ENCODE measurements around the gene WDR59.

WDR59 gene

GRCh38 chr16:74874912-74875546 is 109.9 kb downstream of the WDR59 start:
- Histone ChIP-seq H3K79me2 (ENCODE audit: insufficient read depth, low read length) (no peaks in the 10 kb centered on the region), H3K9me3 (ENCODE audit: insufficient read depth, low read depth, low read length) (no peaks in the 10 kb centered on the region), H3K9ac (ENCODE audit: low read depth, low read length, poor library complexity, severe bottlenecking) (no peak overlapping the region), H3K27me3 (ENCODE audit: insufficient read depth, low read length, poor library complexity, severe bottlenecking) (no peaks in the 10 kb centered on the region), H3K4me2 (ENCODE audit: low read depth, low read length, poor library complexity, severe bottlenecking) (no peak overlapping the region), H3K4me1 (ENCODE audit: insufficient read depth, low read length, poor library complexity, severe bottlenecking) (no peaks in the 10 kb centered on the region), H3F3A (ENCODE audit: low read depth) (no peaks in the 10 kb centered on the region), H3K4me3 (ENCODE audit: low read length, poor library complexity, severe bottlenecking) (no peak overlapping the region), H2AFZ (ENCODE audit: low read length) (no peak overlapping the region), H3K36me3 (ENCODE audit: insufficient read depth, low read length) (peaks cover 14% of the 10 kb centered on the region; the same call in 1 of the 2 replicates), H4K20me1 (ENCODE audit: insufficient read depth, low read length, poor library complexity, severe bottlenecking) (no peaks in the 10 kb centered on the region), H3K9me2 (replicated peaks; ENCODE audit: low read depth, low read length) (no peaks in the 10 kb centered on the region)
- no peak for TF ChIP-seq EZH2phosphoT487 (IDR thresholded peaks at IDR 0.05; ENCODE audit: borderline replicate concordance)

- TF ChIP-seq EZH2phosphoT487 (IDR thresholded peaks at IDR 0.05; ENCODE audit: borderline replicate concordance), result no peak
- H3K4me3 ChIP-seq (ENCODE audit: low read length, poor library complexity, severe bottlenecking), result no peak overlapping the region
- H3K79me2 ChIP-seq (ENCODE audit: insufficient read depth, low read length), result no peaks in the 10 kb centered on the region
- no peak overlapping the region for H2AFZ ChIP-seq (ENCODE audit: low read length)
- no peak overlapping the region for H3K9ac ChIP-seq (ENCODE audit: low read depth, low read length, poor library complexity, severe bottlenecking)
- no peaks in the 10 kb centered on the region for H3K4me1 ChIP-seq (ENCODE audit: insufficient read depth, low read length, poor library complexity, severe bottlenecking)
- no peaks in the 10 kb centered on the region for H3K27me3 ChIP-seq (ENCODE audit: insufficient read depth, low read length, poor library complexity, severe bottlenecking)
- H3K4me2 ChIP-seq (ENCODE audit: low read depth, low read length, poor library complexity, severe bottlenecking), result no peak overlapping the region
- no peaks in the 10 kb centered on the region for H3K9me3 ChIP-seq (ENCODE audit: insufficient read depth, low read depth, low read length)
- H3K9me2 ChIP-seq (replicated peaks; ENCODE audit: low read depth, low read length), result no peaks in the 10 kb centered on the region
- H3K36me3 ChIP-seq (ENCODE audit: insufficient read depth, low read length), result peaks cover 14% of the 10 kb centered on the region; the same call in 1 of the 2 replicates
- H3F3A ChIP-seq (ENCODE audit: low read depth), result no peaks in the 10 kb centered on the region
- H4K20me1 ChIP-seq (ENCODE audit: insufficient read depth, low read length, poor library complexity, severe bottlenecking), result no peaks in the 10 kb centered on the region
These were observed 110.8 kb downstream of the WDR59 start for GRCh38 chr16:74874123-74874522.

GRCh38 chr16:74872302-74872701 is 112.6 kb downstream of the WDR59 start:
- Histone ChIP-seq H3K36me3 (ENCODE audit: insufficient read depth, low read length) (peaks cover 14% of the 10 kb centered on the region; the same call in 1 of the 2 replicates), H3K9me2 (replicated peaks; ENCODE audit: low read depth, low read length) (no peaks in the 10 kb centered on the region), H3F3A (ENCODE audit: low read depth) (no peaks in the 10 kb centered on the region), H3K27me3 (ENCODE audit: insufficient read depth, low read length, poor library complexity, severe bottlenecking) (no peaks in the 10 kb centered on the region), H4K20me1 (ENCODE audit: insufficient read depth, low read length, poor library complexity, severe bottlenecking) (no peaks in the 10 kb centered on the region), H3K9me3 (ENCODE audit: insufficient read depth, low read depth, low read length) (no peaks in the 10 kb centered on the region), H2AFZ (ENCODE audit: low read length) (no peak overlapping the region), H3K4me2 (ENCODE audit: low read depth, low read length, poor library complexity, severe bottlenecking) (no peak overlapping the region), H3K9ac (ENCODE audit: low read depth, low read length, poor library complexity, severe bottlenecking) (no peak overlapping the region), H3K4me1 (ENCODE audit: insufficient read depth, low read length, poor library complexity, severe bottlenecking) (peaks cover 8% of the 10 kb centered on the region), H3K4me3 (ENCODE audit: low read length, poor library complexity, severe bottlenecking) (no peak overlapping the region), H3K79me2 (ENCODE audit: insufficient read depth, low read length) (no peaks in the 10 kb centered on the region)
- TF ChIP-seq EZH2phosphoT487 (IDR thresholded peaks at IDR 0.05; ENCODE audit: borderline replicate concordance) (no peak), CTCF (conservative IDR thresholded peaks at IDR 0.05; ENCODE audit: low read length) (no peak)

- Histone ChIP-seq H3K9me3 (ENCODE audit: insufficient read depth, low read depth, low read length) (no peaks in the 10 kb centered on the region), H3K79me2 (ENCODE audit: insufficient read depth, low read length) (no peaks in the 10 kb centered on the region), H3K36me3 (ENCODE audit: insufficient read depth, low read length) (peaks cover 14% of the 10 kb centered on the region; the same call in 1 of the 2 replicates), H2AFZ (ENCODE audit: low read length) (no peak overlapping the region), H3K27me3 (ENCODE audit: insufficient read depth, low read length, poor library complexity, severe bottlenecking) (no peaks in the 10 kb centered on the region), H3K4me3 (ENCODE audit: low read length, poor library complexity, severe bottlenecking) (no peak overlapping the region), H3K4me2 (ENCODE audit: low read depth, low read length, poor library complexity, severe bottlenecking) (no peak overlapping the region), H3K9me2 (replicated peaks; ENCODE audit: low read depth, low read length) (no peaks in the 10 kb centered on the region), H3F3A (ENCODE audit: low read depth) (no peaks in the 10 kb centered on the region), H4K20me1 (ENCODE audit: insufficient read depth, low read length, poor library complexity, severe bottlenecking) (no peaks in the 10 kb centered on the region), H3K4me1 (ENCODE audit: insufficient read depth, low read length, poor library complexity, severe bottlenecking) (peaks cover 8% of the 10 kb centered on the region), H3K9ac (ENCODE audit: low read depth, low read length, poor library complexity, severe bottlenecking) (no peak overlapping the region)
- no peak for TF ChIP-seq EZH2phosphoT487 (IDR thresholded peaks at IDR 0.05; ENCODE audit: borderline replicate concordance)
- TF ChIP-seq CTCF (conservative IDR thresholded peaks at IDR 0.05; ENCODE audit: low read length), result no peak
These were observed 113.3 kb downstream of the WDR59 start for GRCh38 chr16:74871608-74872007.

Data from Loucy (cell line).